ENCODE measurements around the gene NOTCH3.
A peak's percentile ranks its signal among the peaks of the same experiment; 100 is the strongest.

The NOTCH3 gene

DNA sequence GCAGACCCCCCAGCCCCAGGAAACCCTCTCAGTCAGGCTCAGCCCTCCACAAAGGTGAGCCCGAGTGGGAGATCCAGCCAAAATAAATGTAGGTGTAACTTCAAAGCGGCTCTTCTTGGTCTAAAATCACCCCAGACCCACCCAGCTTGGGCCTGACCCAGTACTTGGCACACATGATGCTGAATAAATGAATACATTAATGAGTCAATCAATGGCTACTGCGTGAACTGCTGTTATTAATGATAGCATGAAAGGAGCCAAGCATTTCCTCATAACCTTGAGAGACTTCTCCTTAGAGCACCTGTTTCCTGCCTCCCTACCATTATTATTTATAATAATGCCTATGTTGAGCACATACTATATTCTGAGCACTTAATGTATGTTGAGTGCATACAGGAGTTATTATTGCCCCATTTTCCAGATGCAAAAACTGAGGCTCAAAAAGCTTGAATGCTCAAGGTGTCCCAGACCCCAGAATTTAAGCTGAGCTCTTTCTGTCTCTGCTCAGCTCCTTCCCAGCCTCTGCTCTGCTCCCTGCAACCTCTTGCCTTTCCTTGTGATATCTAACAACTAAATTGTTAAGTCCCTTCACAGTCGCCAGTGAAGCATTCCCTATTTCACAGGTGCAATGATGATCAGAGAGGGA is 4.3 kb downstream of the NOTCH3 start:
- no peak for DNase-seq (ENCODE audit: low read depth in 2 of 2)

DNA sequence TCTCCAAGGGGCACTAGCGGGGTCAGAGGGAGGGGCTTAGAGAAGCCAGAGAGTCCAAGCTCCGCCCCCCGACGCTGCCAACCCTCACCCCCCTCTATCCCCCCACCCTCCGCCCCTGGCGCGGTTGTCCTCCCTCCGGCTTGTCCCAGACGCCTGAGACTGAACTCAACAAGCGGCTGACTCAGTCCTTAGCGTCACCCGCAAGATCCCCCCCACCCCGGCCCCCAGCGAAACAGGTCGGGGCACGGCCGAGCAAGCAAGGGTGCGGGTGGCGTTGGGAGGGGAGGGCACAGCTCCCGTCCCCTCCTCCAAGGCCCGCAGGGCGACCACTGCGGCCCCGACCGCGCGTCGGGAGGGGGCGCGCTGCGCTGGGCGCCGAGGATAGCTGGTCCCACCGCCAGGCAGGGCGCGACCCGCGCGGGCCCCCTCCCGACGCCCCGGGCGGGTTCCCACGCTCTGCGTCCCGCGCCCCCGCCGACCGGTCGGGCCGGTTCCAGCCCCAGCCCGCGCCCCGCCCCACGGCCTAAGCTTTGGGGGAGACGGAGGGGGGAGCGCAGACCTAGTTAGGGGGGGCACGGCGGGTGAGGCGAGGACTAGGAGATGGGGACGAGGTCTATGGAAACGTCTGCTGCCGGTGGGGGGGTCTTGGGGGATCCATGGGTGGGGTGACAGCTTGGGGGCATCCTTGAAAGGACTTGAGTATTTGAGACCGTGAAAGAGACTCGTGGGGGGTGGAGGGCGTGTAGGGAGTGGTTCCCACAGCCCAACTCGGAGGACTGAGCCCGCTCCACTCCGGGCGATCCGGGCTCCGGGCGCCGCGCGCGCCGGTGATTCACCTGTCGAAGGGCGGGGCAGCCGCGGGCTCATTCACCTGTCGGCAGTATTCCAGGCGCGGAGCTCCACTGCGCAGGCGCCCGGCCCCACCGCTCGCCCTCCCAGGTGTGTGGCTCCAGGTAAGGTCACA is 5.1 kb downstream of the NOTCH3 start:
- DNase-seq (ENCODE audit: low read depth in 2 of 2), result no peak

GRCh38 chr19:15194938-15195337 is 5.9 kb downstream of the NOTCH3 start:
- DNase-seq (ENCODE audit: low read depth in 2 of 2), result no peak

DNA sequence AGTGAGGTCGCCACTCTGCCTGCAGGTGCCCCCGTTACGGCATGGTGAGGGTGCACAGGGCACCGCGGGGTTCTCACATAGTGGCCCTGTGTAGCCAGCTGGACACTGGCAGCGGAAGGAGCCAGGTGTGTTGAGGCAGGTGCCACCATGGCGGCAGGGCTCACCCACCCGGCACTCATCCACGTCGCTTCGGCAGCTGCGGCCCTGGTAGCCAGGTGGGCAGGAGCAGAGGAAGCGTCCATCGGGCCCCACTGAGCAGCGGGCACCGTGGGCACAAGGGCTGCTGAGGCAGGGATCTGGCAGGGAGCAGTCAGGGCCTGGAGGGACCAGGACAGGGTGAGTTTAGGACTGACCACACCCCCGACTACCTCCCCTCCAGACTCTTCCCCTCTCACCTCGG is 8.8 kb downstream of the NOTCH3 start:
- DNase-seq (ENCODE audit: low read depth in 2 of 2), result no peak

- DNase-seq (ENCODE audit: low read depth in 2 of 2), result no peak
Measured at GRCh38 chr19:15191514-15191913, 9.3 kb downstream of the NOTCH3 start.

DNA sequence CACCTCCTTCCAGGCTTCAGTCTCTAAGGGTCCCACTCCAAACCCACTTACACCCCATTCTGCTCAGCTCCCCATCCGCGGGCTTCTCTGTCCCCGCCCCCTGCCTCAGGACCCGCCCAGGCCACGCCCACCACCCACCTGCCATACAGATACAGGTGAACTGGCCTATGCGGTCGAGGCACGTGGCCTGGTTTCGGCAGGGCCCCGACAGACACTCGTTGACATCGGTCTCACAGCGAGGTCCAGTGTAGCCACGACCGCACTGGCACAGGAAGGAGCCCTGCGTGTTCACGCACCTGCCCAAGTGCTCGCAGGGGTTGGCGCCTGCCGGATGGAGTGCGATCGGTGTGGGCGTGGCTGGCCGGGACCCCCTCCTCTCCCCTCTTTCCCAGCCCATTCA is 11.9 kb downstream of the NOTCH3 start:
- DNase-seq (ENCODE audit: low read depth in 2 of 2), result no peak

- DNase-seq (ENCODE audit: low read depth in 2 of 2), result no peak
Measured at GRCh38 chr19:15187026-15188007, 13.5 kb downstream of the NOTCH3 start.

- no peak for DNase-seq (ENCODE audit: low read depth in 2 of 2)
Measured at GRCh38 chr19:15185188-15185587, 15.6 kb downstream of the NOTCH3 start.

DNA sequence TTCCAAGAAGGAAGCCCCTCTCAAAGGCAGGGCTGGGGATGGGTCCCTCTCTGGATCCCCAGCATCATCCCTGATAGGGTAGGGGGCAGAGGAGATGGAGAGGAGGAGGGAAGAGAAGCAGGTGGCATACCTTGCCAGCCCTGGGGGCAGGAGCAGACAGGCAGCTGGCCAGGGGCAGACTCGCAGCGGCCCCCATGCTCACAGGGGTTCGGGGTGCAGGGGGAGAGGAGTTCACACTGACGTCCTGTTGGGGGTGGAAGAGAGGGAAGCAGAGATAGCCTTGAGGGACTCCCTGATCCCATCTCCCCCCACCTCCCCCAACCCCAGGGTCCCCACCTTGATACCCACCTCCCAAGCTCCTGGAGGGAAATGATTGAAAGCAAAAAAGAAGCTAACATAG is 16.0 kb downstream of the NOTCH3 start:
- DNase-seq (ENCODE audit: low read depth in 2 of 2), result no peak

- no peak for DNase-seq (ENCODE audit: low read depth in 2 of 2)
Measured at GRCh38 chr19:15181394-15181793, 19.4 kb downstream of the NOTCH3 start.

GRCh38 chr19:15180451-15181390 is 20.1 kb downstream of the NOTCH3 start:
- no peak for DNase-seq (ENCODE audit: low read depth in 2 of 2)

DNA sequence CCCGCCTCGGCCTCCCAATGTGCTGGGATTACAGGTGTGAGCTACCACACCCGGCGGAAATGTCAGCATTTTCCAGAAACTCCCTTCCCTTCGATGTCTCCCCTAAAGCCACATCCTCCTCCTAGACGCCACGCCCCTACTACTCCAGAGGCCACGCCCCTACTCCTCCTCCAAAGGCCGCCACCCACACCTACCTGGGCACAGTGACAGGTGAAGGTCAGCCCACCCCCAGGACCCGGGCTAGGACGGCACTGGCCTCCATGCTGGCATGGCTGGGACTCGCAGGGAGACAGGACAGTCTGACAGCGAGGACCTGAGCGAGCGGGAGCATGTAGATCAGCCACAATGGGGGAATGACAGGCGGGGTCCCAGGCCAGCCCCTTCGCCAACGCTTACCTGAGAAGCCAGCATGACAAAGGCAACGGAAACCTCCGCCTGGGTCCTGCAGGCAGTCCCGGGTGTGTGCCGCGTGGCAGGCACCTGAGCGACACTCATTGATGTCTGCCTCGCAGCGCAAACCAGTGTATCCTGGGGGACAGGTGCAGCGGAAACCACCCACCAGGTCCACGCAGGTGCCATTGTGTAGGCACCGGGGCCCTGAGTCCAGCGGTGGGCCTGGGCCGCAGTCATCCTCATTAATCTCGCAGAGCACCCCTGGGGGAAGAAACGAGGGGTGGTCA is 22.0 kb downstream of the NOTCH3 start:
- no peak for DNase-seq (ENCODE audit: low read depth in 2 of 2)

DNA sequence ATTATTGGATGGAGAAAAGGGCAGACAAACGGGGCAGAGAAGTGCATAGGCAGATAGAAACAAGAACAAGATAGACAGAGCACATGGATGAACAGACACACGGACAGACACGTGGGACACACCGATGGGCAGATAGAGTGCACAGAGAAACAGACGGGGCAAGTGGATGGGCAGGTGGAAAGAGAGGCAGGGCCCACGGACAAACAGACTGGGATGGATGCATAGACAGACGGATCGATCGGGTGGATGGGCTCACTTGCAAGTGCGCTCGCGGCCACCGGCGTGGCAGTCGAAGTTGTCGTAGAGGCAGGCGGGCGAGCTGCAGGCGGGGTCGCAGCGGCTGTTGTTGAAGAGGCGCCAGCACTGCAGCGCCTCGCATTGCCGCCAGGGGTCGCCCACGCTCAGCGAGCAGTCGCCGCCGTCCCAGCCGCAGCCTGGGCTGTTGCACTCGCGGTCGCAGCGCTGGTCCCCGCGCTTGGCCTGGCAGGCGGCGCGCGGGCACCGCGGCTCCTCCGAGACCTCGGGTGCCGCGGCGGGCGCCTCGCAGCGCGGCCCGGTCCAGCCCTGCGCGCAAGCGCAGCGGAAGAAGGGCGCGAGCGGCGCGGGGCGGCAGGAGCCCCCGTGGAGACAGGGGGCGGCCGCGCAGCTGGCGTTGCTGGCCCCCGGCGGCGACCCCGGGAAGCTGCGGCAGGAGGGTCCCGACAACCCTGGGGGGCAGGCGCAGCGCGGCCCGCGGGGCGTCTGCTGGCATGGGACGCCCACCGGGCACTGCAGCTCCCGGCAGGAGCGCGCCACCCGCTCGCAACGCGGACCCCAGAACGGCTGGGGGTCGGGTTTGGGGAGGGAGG is 23.3 kb downstream of the NOTCH3 start:
- peak; percentile 72 to 78 for DNase-seq (ENCODE audit: low read depth in 2 of 2)

- no peak for DNase-seq (ENCODE audit: low read depth in 2 of 2)
Measured at GRCh38 chr19:15175609-15176008, 25.2 kb downstream of the NOTCH3 start.

GRCh38 chr19:15173746-15174404 is 26.9 kb downstream of the NOTCH3 start:
- DNase-seq (ENCODE audit: low read depth in 2 of 2), result no peak

- DNase-seq (ENCODE audit: low read depth in 2 of 2), result no peak
Measured at GRCh38 chr19:15170345-15170744, 30.4 kb downstream of the NOTCH3 start.

- no peak for DNase-seq (ENCODE audit: low read depth in 2 of 2)
Measured at GRCh38 chr19:15169541-15170285, 31.1 kb downstream of the NOTCH3 start.

DNA sequence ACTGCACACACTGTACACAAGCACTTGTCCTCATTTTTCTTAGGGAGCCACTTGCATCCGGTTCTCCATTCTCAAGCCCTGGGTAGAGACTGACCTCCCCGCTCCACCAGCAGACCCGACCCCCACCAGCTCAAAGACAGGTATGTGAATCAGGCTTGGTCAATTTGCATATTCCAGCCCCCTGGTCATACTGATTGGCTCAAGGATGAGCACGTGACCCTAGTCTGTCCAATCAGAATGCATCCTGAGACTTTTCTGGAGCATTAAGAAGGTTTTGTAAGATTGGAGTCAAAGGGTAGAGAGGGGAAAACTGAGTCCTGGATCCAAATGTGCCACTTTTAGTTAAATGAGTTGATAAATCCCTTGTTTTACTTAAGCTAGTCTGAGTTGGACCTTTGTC is 34.1 kb downstream of the NOTCH3 start:
- no peak for DNase-seq (ENCODE audit: low read depth in 2 of 2)

Measured in stimulated activated CD8-positive, alpha-beta memory T cell treated with anti-CD3 and anti-CD28 coated beads, Interleukin-15, amount 100 ng/mL, for 48 hours (primary cell).